Gastroesophageal sphincter (tissue), 4 donors: ENCODE data around the gene MAP1S. TPM values are rescaled to one million over a fixed set of nuclear protein-coding genes. Genes with fewer than 3 reads are reported as not detected.

Experiments used
- ATAC-seq: fragments of 150-250 bp; one replicate; pipeline ENCODE4 v1.9.1; 2016; ENCODE audit warnings: mild to moderate bottlenecking, moderate library complexity
- H3K27ac ChIP-seq, 4 donors: fragments of 200-600 bp; sonication (generic) in 3 of 4; 1 replicate in 3 of 4; 2 replicates in 1 of 4; pipeline ENCODE4 v1.5.1; 2016 to 2019
- H3K27me3 ChIP-seq: fragments of 200-600 bp; sonication (generic); one replicate; pipeline ENCODE4 v1.5.1; 2019
- H3K36me3 ChIP-seq, 2 donors: fragments of 200-600 bp; sonication (generic); one replicate each; pipeline ENCODE4 v1.5.1; 2019; ENCODE audit warnings: control low read depth in 1 of 2
- H3K4me1 ChIP-seq, 3 donors: fragments of 200-600 bp; sonication (generic); 1 replicate in 2 of 3; 2 replicates in 1 of 3; pipeline ENCODE4 v1.5.1; 2016 to 2019; ENCODE audit warnings: control low read depth in 2 of 3
- H3K4me3 ChIP-seq, 2 donors: fragments of 200-600 bp; sonication (generic); one replicate each; pipeline ENCODE4 v1.5.1; 2019; ENCODE audit warnings: mild to moderate bottlenecking in 1 of 2, moderate library complexity in 1 of 2
- H3K9me3 ChIP-seq, 3 donors: fragments of 200-600 bp; sonication (generic); one replicate each; pipeline ENCODE4 v1.5.1; 2017 to 2019; ENCODE audit warnings: control low read depth in 2 of 3
- EP300 ChIP-seq: sonication (generic); formaldehyde crosslinking; IDR thresholded peaks from one replicate; pipeline ENCODE4 v1.6.1; 2017; ENCODE audit warnings: antibody characterized with exemption, mild to moderate bottlenecking
- POLR2A ChIP-seq, 2 donors: fragments of 450-650 bp; IDR thresholded peaks; one replicate each; pipeline ENCODE4 v1.6.1; 2017; ENCODE audit warnings: antibody characterized with exemption in 2 of 2, mild to moderate bottlenecking in 2 of 2, moderate library complexity in 1 of 2
- POLR2AphosphoS5 ChIP-seq: sonication (generic); formaldehyde crosslinking; IDR thresholded peaks from one replicate; pipeline ENCODE4 v1.6.1; 2017; ENCODE audit warnings: antibody characterized with exemption
- WGBS, 2 donors: methylation state at CpG; one replicate each; pipeline ENCODE4 v1.1.5; 2018; ENCODE audit warnings: low coverage in 1 of 2; 5-methylcytosine and 5-hydroxymethylcytosine counted together
- total RNA-seq, 4 donors: library from RNA; depleted of rRNA; stranded (reverse); fragments of >200 nt; gene quantifications; one replicate each; pipeline ENCODE4 v1.1.0, GENCODE V29; 2016
- TF ChIP-seq, protein P1 (sequence below), 4 experiments: fragments of 200-600 bp in 2 of 4; fragments of 450-650 bp in 2 of 4; sonication (generic) in 1 of 4; IDR thresholded peaks; one replicate each; pipeline ENCODE4 v1.5.1; 2017 to 2019; ENCODE audit warnings: antibody characterized with exemption in 4 of 4, mild to moderate bottlenecking in 2 of 4, moderate library complexity in 2 of 4

Gene MAP1S
- total RNA-seq, 4 donors from 2014 or later, result 18.8 to 47.3 (median 23.9) TPM

GRCh38 chr19:17677002-17677401 is 42.3 kb upstream of the MAP1S start:
- TF ChIP-seq, protein P1, sequence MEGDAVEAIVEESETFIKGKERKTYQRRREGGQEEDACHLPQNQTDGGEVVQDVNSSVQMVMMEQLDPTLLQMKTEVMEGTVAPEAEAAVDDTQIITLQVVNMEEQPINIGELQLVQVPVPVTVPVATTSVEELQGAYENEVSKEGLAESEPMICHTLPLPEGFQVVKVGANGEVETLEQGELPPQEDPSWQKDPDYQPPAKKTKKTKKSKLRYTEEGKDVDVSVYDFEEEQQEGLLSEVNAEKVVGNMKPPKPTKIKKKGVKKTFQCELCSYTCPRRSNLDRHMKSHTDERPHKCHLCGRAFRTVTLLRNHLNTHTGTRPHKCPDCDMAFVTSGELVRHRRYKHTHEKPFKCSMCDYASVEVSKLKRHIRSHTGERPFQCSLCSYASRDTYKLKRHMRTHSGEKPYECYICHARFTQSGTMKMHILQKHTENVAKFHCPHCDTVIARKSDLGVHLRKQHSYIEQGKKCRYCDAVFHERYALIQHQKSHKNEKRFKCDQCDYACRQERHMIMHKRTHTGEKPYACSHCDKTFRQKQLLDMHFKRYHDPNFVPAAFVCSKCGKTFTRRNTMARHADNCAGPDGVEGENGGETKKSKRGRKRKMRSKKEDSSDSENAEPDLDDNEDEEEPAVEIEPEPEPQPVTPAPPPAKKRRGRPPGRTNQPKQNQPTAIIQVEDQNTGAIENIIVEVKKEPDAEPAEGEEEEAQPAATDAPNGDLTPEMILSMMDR (IDR thresholded peaks at IDR 0.05), result no peak
- TF ChIP-seq EP300, result no peak
- no peak for TF ChIP-seq POLR2A (IDR thresholded peaks at IDR 0.05)
- no peak for TF ChIP-seq POLR2AphosphoS5
- ATAC-seq, result no peak
- Histone ChIP-seq H3K27me3 (peaks cover 84% of the 10 kb centered on the region), H3K27ac (no peak overlapping the region), H3K9me3 (no peaks in the 10 kb centered on the region), H3K4me1 (peaks cover 0 to 12% (median 4%) of the 10 kb centered on the region in 3 donors), H3K4me3 (no peak overlapping the region), H3K36me3 (no peaks in the 10 kb centered on the region)
- 71 to 79% methylated on average over 1 of the region's 2 CpGs for WGBS, 2 donors

- WGBS, 2 donors, result 77% methylated on average over 4 of the region's 4 CpGs; no CpG with 5 or more reads in 1 of the 2 donors
- Histone ChIP-seq H3K27ac (no peak overlapping the region), H3K36me3 (no peaks in the 10 kb centered on the region), H3K4me3 (no peak overlapping the region), H3K4me1 (peaks cover 0 to 12% (median 4%) of the 10 kb centered on the region in 3 donors), H3K9me3 (no peaks in the 10 kb centered on the region), H3K27me3 (peaks cover 92% of the 10 kb centered on the region)
- ATAC-seq, result no peak
- TF ChIP-seq POLR2AphosphoS5, result no peak
- TF ChIP-seq, protein P1 (IDR thresholded peaks at IDR 0.05), result no peak
- TF ChIP-seq POLR2A (IDR thresholded peaks at IDR 0.05), result no peak
- no peak for TF ChIP-seq EP300
Observed at GRCh38 chr19:17678836-17679235, 40.4 kb upstream of the MAP1S start.

DNA sequence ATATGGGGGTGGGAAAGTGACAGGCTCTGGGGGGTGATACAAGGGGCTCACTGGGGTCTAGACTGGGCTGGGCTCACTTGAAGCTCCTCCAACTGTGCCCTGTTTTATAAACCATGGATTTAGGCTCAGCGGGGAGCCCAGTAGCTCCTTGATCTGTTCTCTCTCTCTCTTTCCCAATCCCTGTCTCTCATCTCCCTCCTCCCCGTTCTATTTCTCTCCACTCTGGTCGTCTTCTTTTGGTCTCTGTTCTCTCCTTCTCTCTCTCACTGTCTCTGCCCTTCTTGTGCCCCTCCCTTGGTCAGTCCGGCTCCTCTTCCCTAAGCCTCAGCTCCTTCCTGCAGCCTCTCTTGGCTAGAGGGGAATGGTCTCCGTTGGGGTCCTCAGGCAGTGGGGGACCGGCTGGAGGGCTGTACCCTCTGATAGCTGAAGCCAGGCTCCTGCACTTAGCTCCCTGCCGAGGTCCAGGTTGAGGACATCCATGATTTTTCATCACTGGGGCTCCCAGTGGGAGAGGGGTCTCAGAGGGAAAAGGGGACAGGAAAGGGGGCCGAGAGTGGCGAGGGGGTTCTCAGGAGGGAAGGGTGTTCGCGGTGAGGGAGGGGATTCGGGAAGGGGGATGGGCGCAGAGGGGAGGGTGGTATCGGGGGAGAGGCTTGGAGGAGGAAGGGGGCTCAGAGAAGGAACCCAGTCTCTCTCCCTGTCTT is 39.6 kb upstream of the MAP1S start:
- Histone ChIP-seq H3K27ac (peak overlapping the region in 2 of 4 donors; percentile 19 to 47), H3K9me3 (no peaks in the 10 kb centered on the region), H3K27me3 (peaks cover 92% of the 10 kb centered on the region), H3K4me3 (peak overlapping the region in 1 of 2 donors; percentile 31), H3K4me1 (peaks cover 0 to 12% (median 4%) of the 10 kb centered on the region in 3 donors), H3K36me3 (no peaks in the 10 kb centered on the region)
- TF ChIP-seq POLR2A (IDR thresholded peaks at IDR 0.05) (no peak), EP300 (no peak), POLR2AphosphoS5 (no peak)
- TF ChIP-seq, protein P1 (IDR thresholded peaks at IDR 0.05), result no peak
- WGBS, 2 donors, result 9 to 21% methylated on average over 4 to 11 of the region's 14 CpGs
- ATAC-seq, result no peak

DNA sequence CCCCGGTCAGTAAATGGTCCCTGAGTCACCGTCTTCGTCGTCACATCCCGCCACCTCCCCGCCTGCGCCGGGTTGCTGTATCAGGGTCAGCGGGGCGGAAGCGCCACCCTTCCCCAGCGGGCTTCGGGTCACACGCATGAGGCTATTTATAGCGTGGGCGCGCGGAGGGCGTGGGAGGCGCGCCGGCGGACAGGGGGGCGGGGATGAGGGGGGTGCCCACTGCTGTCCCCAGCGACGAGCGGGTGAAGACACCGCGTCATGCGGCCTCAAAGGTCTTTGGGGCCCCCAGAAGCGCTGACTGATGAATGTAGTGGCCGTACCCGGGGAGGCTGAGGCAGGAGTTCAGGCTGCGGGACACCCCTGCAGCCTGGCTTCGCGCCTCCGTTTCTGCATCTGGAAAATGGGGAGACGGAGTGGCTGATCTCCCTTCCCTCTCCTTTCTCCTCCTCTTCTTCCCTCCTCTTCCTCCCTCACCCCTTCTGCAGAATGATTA is 39.0 kb upstream of the MAP1S start:
- Histone ChIP-seq H3K4me3 (peak overlapping the region in 1 of 2 donors; percentile 31), H3K27ac (peak overlapping the region in 1 of 4 donors; percentile 19), H3K27me3 (peaks cover 95% of the 10 kb centered on the region), H3K36me3 (no peaks in the 10 kb centered on the region), H3K4me1 (peaks cover 0 to 12% (median 4%) of the 10 kb centered on the region in 3 donors), H3K9me3 (no peaks in the 10 kb centered on the region)
- 0 to 3% methylated on average over 10 to 19 of the region's 38 CpGs for WGBS, 2 donors
- peak; percentile 61 for TF ChIP-seq POLR2AphosphoS5
- TF ChIP-seq EP300, result no peak
- ATAC-seq, result peak; percentile 78

- ATAC-seq, result no peak
- H3K27me3 ChIP-seq, result peaks cover 98% of the 10 kb centered on the region
- H3K4me1 ChIP-seq, result peaks cover 0 to 22% (median 11%) of the 10 kb centered on the region in 3 donors
- TF ChIP-seq POLR2AphosphoS5 (no peak), EP300 (no peak), POLR2A (IDR thresholded peaks at IDR 0.05) (no peak)
- TF ChIP-seq, protein P1 (IDR thresholded peaks at IDR 0.05), result no peak
- WGBS, 2 donors, result 20 to 83% methylated on average over 1 to 9 of the region's 25 CpGs
- no peak overlapping the region for H3K27ac ChIP-seq
- no peaks in the 10 kb centered on the region for H3K36me3 ChIP-seq
- no peaks in the 10 kb centered on the region for H3K9me3 ChIP-seq
- H3K4me3 ChIP-seq, result no peak overlapping the region
Observed at GRCh38 chr19:17681505-17682125, 37.7 kb upstream of the MAP1S start.
